ENCODE data around the gene CNOT4. TPM values are rescaled to one million over a fixed set of nuclear protein-coding genes. Genes with fewer than 3 reads are reported as not detected.
"Not testable (repeated sequence)": the region's sequence is repeated elsewhere in the genome, so short reads cannot be mapped to it uniquely, and the experiment has no call there.

CNOT4 gene
- total RNA-seq, 1 experiment from 2014 or later, result 9.7 TPM

DNA sequence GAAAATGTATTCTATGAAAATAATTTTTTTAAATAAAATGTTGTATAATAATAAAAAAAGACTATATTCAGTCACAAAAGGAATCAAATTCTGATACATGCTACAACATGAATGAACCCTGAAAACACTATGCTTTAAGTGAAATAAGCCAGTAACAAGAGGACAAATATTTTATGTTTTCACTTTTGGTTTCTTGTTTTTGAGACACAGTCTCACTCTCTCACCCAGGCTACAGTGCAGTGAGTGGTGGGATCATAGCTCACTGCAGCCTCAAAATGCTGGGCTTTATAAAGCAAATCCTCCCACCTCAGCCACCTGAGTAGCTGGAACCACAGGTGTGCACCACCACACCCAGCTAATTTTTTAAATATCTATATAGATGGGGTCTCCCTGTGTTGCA lies 64.2 kb downstream of the CNOT4 start:
- Histone ChIP-seq H3K36me3 (ENCODE audit: low read depth, low read length) (no peaks in the 10 kb centered on the region), H3K9me3 (ENCODE audit: low read length) (no peaks in the 10 kb centered on the region), H3K27ac (ENCODE audit: low read length) (no peak overlapping the region), H3K4me2 (ENCODE audit: low read length) (no peak overlapping the region), H3K4me3 (ENCODE audit: low read length) (no peak overlapping the region), H3K4me1 (ENCODE audit: insufficient read depth, low read length) (no peaks in the 10 kb centered on the region), H3K27me3 (ENCODE audit: low read length) (no peaks in the 10 kb centered on the region), H2AFZ (ENCODE audit: low read length) (no peak overlapping the region), H3K9ac (ENCODE audit: low read length) (no peak overlapping the region), H3K79me2 (ENCODE audit: low read length) (peaks cover 32% of the 10 kb centered on the region), H3K9me2 (replicated peaks; ENCODE audit: low read length) (no peaks in the 10 kb centered on the region), H3F3A (ENCODE audit: low read length, unreplicated experiment) (no peaks in the 10 kb centered on the region), H4K20me1 (ENCODE audit: low read length) (peaks cover 12% of the 10 kb centered on the region; the same call in 1 of the 2 replicates)
- DNase-seq (no peak), ATAC-seq (no peak)
- intact Hi-C loops (cut with micrococcal nuclease), result no loop called here
- ChIA-PET POLR2A (ENCODE audit: unreplicated experiment) (no interaction called here), CTCF (no interaction called here)
- TF ChIP-seq EZH2phosphoT487 (IDR thresholded peaks at IDR 0.05; ENCODE audit: borderline replicate concordance, low read length) (no peak), EZH2 (IDR thresholded peaks at IDR 0.05; ENCODE audit: low read length, unreplicated experiment) (no peak), CTCF (conservative IDR thresholded peaks at IDR 0.05; ENCODE audit: low read depth, low read length) (no peak)
- no TSS peak for BruUV-seq (replicated peaks)

DNA sequence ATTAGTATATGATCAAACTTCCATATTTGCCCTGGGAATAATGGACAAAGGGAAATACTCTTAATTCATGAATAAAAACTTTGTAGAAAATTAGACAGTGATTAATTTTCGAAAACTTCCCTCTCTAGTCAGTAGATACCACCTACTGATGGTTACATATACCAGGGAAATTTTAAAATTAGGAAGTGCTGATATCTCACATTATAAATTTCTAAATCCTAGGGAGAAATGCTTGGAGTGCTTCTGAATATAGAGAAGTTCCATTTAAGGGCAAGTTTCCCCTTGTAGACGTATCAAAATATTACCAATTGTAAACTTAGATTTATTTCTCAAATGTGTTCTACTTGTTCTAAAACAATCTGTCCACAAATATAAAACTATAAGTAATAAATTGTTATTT lies 64.6 kb downstream of the CNOT4 start:
- POLR2A ChIA-PET (ENCODE audit: unreplicated experiment); BruUV-seq (replicated peaks); intact Hi-C loops (cut with micrococcal nuclease); H3K27me3 ChIP-seq (ENCODE audit: low read length); H3K4me1 ChIP-seq (ENCODE audit: insufficient read depth, low read length); H3K27ac ChIP-seq (ENCODE audit: low read length); H3K9me3 ChIP-seq (ENCODE audit: low read length); H3K9ac ChIP-seq (ENCODE audit: low read length); DNase-seq; H3K36me3 ChIP-seq (ENCODE audit: low read depth, low read length); H2AFZ ChIP-seq (ENCODE audit: low read length); H3K9me2 ChIP-seq (replicated peaks; ENCODE audit: low read length); H3K4me2 ChIP-seq (ENCODE audit: low read length); H3F3A ChIP-seq (ENCODE audit: low read length, unreplicated experiment); CTCF ChIA-PET; ATAC-seq; H3K4me3 ChIP-seq (ENCODE audit: low read length): not testable (repeated sequence)
- H3K79me2 ChIP-seq (ENCODE audit: low read length), result peaks cover 32% of the 10 kb centered on the region
- peaks cover 14% of the 10 kb centered on the region; the same call in 1 of the 2 replicates for H4K20me1 ChIP-seq (ENCODE audit: low read length)

- POLR2A ChIA-PET (ENCODE audit: unreplicated experiment), result no interaction called here
- intact Hi-C loops (cut with micrococcal nuclease), result no loop called here
- peaks cover 22% of the 10 kb centered on the region for H3K79me2 ChIP-seq (ENCODE audit: low read length)
Observed at GRCh38 chr7:135441791-135442190, 68.1 kb downstream of the CNOT4 start.

More at GRCh38 chr7:135441791-135442190, 68.1 kb downstream of the CNOT4 start:
- no TSS peak for BruUV-seq (replicated peaks)
- Histone ChIP-seq H2AFZ (ENCODE audit: low read length) (no peak overlapping the region), H3K4me2 (ENCODE audit: low read length) (no peak overlapping the region), H3K9ac (ENCODE audit: low read length) (no peak overlapping the region), H3K4me1 (ENCODE audit: insufficient read depth, low read length) (no peaks in the 10 kb centered on the region), H3K36me3 (ENCODE audit: low read depth, low read length) (no peaks in the 10 kb centered on the region), H4K20me1 (ENCODE audit: low read length) (peaks cover 19% of the 10 kb centered on the region), H3K9me2 (replicated peaks; ENCODE audit: low read length) (no peaks in the 10 kb centered on the region), H3K27ac (ENCODE audit: low read length) (no peak overlapping the region), H3K4me3 (ENCODE audit: low read length) (no peak overlapping the region), H3K9me3 (ENCODE audit: low read length) (no peaks in the 10 kb centered on the region), H3K27me3 (ENCODE audit: low read length) (no peaks in the 10 kb centered on the region), H3F3A (ENCODE audit: low read length, unreplicated experiment) (no peaks in the 10 kb centered on the region)
- no peak for TF ChIP-seq CTCF (conservative IDR thresholded peaks at IDR 0.05; ENCODE audit: low read depth, low read length)
- TF ChIP-seq EZH2phosphoT487 (IDR thresholded peaks at IDR 0.05; ENCODE audit: borderline replicate concordance, low read length), result no peak
- no peak for TF ChIP-seq EZH2 (IDR thresholded peaks at IDR 0.05; ENCODE audit: low read length, unreplicated experiment)
- ATAC-seq, result peak; percentile 87
- peak; percentile 70 for DNase-seq
- CTCF ChIA-PET, result no interaction called here
